Measurements from ENCODE around the gene KLK14.

Gene KLK14

GRCh38 chr19:51059715-51060114, 23.0 kb downstream of the KLK14 start:
- no peak overlapping the region for H3K27ac ChIP-seq (ENCODE audit: poor library complexity, severe bottlenecking)
- ATAC-seq (ENCODE audit: low read depth) (no peak), DNase-seq (ENCODE audit: low spot score) (no peak)
- no peaks in the 10 kb centered on the region for H3K27me3 ChIP-seq (ENCODE audit: insufficient read depth, poor library complexity, severe bottlenecking)
- H3K4me3 ChIP-seq (ENCODE audit: severe bottlenecking) = no peak overlapping the region
- no peaks in the 10 kb centered on the region for H3K9me3 ChIP-seq (ENCODE audit: severe bottlenecking)
- H3K4me1 ChIP-seq (ENCODE audit: insufficient read depth, poor library complexity, severe bottlenecking) = no peaks in the 10 kb centered on the region
- TF ChIP-seq CTCF (IDR thresholded peaks at IDR 0.05; ENCODE audit: poor library complexity, severe bottlenecking) = no peak
- no peaks in the 10 kb centered on the region for H3K36me3 ChIP-seq (ENCODE audit: low read depth)

GRCh38 chr19:51055866-51056265, 26.8 kb downstream of the KLK14 start:
- Histone ChIP-seq H3K36me3 (ENCODE audit: low read depth) (no peaks in the 10 kb centered on the region), H3K27me3 (ENCODE audit: insufficient read depth, poor library complexity, severe bottlenecking) (no peaks in the 10 kb centered on the region), H3K27ac (ENCODE audit: poor library complexity, severe bottlenecking) (no peak overlapping the region), H3K9me3 (ENCODE audit: severe bottlenecking) (no peaks in the 10 kb centered on the region), H3K4me1 (ENCODE audit: insufficient read depth, poor library complexity, severe bottlenecking) (no peaks in the 10 kb centered on the region), H3K4me3 (ENCODE audit: severe bottlenecking) (no peak overlapping the region)
- TF ChIP-seq CTCF (IDR thresholded peaks at IDR 0.05; ENCODE audit: poor library complexity, severe bottlenecking) = no peak
- no peak for ATAC-seq (ENCODE audit: low read depth)
- DNase-seq (ENCODE audit: low spot score) = no peak

GRCh38 chr19:51047031-51047335, 35.7 kb downstream of the KLK14 start:
- Histone ChIP-seq H3K9me3 (ENCODE audit: severe bottlenecking) (no peaks in the 10 kb centered on the region), H3K4me1 (ENCODE audit: insufficient read depth, poor library complexity, severe bottlenecking) (no peaks in the 10 kb centered on the region), H3K36me3 (ENCODE audit: low read depth) (no peaks in the 10 kb centered on the region), H3K27ac (ENCODE audit: poor library complexity, severe bottlenecking) (no peak overlapping the region), H3K27me3 (ENCODE audit: insufficient read depth, poor library complexity, severe bottlenecking) (no peaks in the 10 kb centered on the region), H3K4me3 (ENCODE audit: severe bottlenecking) (no peak overlapping the region)
- ATAC-seq (ENCODE audit: low read depth) (no peak), DNase-seq (ENCODE audit: low spot score) (no peak)
- no peak for TF ChIP-seq CTCF (IDR thresholded peaks at IDR 0.05; ENCODE audit: poor library complexity, severe bottlenecking)

- ATAC-seq (ENCODE audit: low read depth) (no peak), DNase-seq (ENCODE audit: low spot score) (no peak)
- Histone ChIP-seq H3K36me3 (ENCODE audit: low read depth) (no peaks in the 10 kb centered on the region), H3K4me1 (ENCODE audit: insufficient read depth, poor library complexity, severe bottlenecking) (no peaks in the 10 kb centered on the region), H3K27me3 (ENCODE audit: insufficient read depth, poor library complexity, severe bottlenecking) (no peaks in the 10 kb centered on the region), H3K4me3 (ENCODE audit: severe bottlenecking) (no peak overlapping the region), H3K27ac (ENCODE audit: poor library complexity, severe bottlenecking) (no peak overlapping the region), H3K9me3 (ENCODE audit: severe bottlenecking) (no peaks in the 10 kb centered on the region)
- TF ChIP-seq CTCF (IDR thresholded peaks at IDR 0.05; ENCODE audit: poor library complexity, severe bottlenecking) = no peak
Measured at GRCh38 chr19:51044327-51044726, 38.4 kb downstream of the KLK14 start.

GRCh38 chr19:51043497-51043896, 39.2 kb downstream of the KLK14 start:
- no peaks in the 10 kb centered on the region for H3K4me1 ChIP-seq (ENCODE audit: insufficient read depth, poor library complexity, severe bottlenecking)
- H3K36me3 ChIP-seq (ENCODE audit: low read depth) = no peaks in the 10 kb centered on the region
- no peaks in the 10 kb centered on the region for H3K9me3 ChIP-seq (ENCODE audit: severe bottlenecking)
- DNase-seq (ENCODE audit: low spot score) = no peak
- ATAC-seq (ENCODE audit: low read depth) = no peak
- no peak for TF ChIP-seq CTCF (IDR thresholded peaks at IDR 0.05; ENCODE audit: poor library complexity, severe bottlenecking)
- H3K27me3 ChIP-seq (ENCODE audit: insufficient read depth, poor library complexity, severe bottlenecking) = no peaks in the 10 kb centered on the region
- H3K4me3 ChIP-seq (ENCODE audit: severe bottlenecking) = no peak overlapping the region
- H3K27ac ChIP-seq (ENCODE audit: poor library complexity, severe bottlenecking) = no peak overlapping the region

All from RWPE2 (cell line).